A549 (cell line): Measurements from ENCODE around the gene IL1RL2.

Source experiments
- BHLHE40 ChIP-seq: IDR thresholded peaks from 2 replicates; pipeline ENCODE4 v1.6.1; 2012; ENCODE audit warnings: low read depth, low read length, inconsistent platforms
- CEBPB ChIP-seq, 2 experiments: fragments of >200 bp in 1 of 2; sonication (Bioruptor Twin) in 1 of 2; formaldehyde crosslinking in 1 of 2; IDR thresholded peaks; 2 replicates each; pipeline ENCODE4 v1.6.1; 2012 to 2016
- CHD4 ChIP-seq: fragments of 200-600 bp; sonication (generic); IDR thresholded peaks from 2 replicates; pipeline ENCODE4 v1.6.1; 2016; ENCODE audit warnings: antibody characterized with exemption, mild to moderate bottlenecking, borderline replicate concordance
- EP300 ChIP-seq, 2 experiments: fragments of >200 bp; sonication (Bioruptor Twin); formaldehyde crosslinking; IDR thresholded peaks; 2 replicates in 1 of 2; 3 replicates in 1 of 2; pipeline ENCODE4 v1.6.1; 2016 to 2017
- TF ChIP-seq, protein P1 (sequence below): fragments of 450-650 bp; IDR thresholded peaks from 2 replicates; pipeline ENCODE4 v1.6.1; 2014; ENCODE audit warnings: antibody characterized with exemption
- TF ChIP-seq, protein P2 (sequence below): fragments of >200 bp; sonication (Bioruptor Twin); formaldehyde crosslinking; IDR thresholded peaks from 3 replicates; pipeline ENCODE4 v1.5.1; 2016
- TF ChIP-seq, protein P3 (sequence below): fragments of 200-600 bp; sonication (generic); IDR thresholded peaks from 2 replicates; pipeline ENCODE4 v1.6.1; 2016; ENCODE audit warnings: antibody characterized with exemption, mild to moderate bottlenecking, moderate library complexity
- TF ChIP-seq, protein P4 (sequence below): IDR thresholded peaks from 2 replicates; pipeline ENCODE4 v1.6.1; 2012; ENCODE audit warnings: low read depth, borderline replicate concordance

DNA sequence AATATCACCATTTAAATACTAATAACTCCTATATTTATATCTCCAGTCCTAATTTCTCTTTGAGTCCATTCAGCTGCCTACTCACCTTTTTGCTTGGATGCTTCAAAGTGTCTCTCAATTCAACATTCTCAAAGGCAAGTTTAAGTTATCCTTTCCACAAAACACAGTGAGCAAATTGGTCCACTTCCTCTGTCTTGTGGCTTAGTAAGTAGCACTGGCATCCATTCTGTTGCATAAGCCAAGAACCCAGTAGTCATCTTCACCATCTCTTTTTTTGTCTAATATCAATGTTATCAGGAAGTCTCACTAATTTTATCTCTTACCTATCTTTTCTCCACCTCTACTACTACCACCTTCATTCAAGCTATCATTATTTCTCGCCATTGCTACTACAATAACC lies 97.2 kb downstream of the IL1RL2 start:
- TF ChIP-seq CEBPB (IDR thresholded peaks at IDR 0.05) = no peak
- no peak for TF ChIP-seq BHLHE40
- TF ChIP-seq, protein P1, sequence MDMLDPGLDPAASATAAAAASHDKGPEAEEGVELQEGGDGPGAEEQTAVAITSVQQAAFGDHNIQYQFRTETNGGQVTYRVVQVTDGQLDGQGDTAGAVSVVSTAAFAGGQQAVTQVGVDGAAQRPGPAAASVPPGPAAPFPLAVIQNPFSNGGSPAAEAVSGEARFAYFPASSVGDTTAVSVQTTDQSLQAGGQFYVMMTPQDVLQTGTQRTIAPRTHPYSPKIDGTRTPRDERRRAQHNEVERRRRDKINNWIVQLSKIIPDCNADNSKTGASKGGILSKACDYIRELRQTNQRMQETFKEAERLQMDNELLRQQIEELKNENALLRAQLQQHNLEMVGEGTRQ = no peak
- TF ChIP-seq, protein P2, sequence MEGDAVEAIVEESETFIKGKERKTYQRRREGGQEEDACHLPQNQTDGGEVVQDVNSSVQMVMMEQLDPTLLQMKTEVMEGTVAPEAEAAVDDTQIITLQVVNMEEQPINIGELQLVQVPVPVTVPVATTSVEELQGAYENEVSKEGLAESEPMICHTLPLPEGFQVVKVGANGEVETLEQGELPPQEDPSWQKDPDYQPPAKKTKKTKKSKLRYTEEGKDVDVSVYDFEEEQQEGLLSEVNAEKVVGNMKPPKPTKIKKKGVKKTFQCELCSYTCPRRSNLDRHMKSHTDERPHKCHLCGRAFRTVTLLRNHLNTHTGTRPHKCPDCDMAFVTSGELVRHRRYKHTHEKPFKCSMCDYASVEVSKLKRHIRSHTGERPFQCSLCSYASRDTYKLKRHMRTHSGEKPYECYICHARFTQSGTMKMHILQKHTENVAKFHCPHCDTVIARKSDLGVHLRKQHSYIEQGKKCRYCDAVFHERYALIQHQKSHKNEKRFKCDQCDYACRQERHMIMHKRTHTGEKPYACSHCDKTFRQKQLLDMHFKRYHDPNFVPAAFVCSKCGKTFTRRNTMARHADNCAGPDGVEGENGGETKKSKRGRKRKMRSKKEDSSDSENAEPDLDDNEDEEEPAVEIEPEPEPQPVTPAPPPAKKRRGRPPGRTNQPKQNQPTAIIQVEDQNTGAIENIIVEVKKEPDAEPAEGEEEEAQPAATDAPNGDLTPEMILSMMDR = no peak
- no peak for TF ChIP-seq CHD4
- no peak for TF ChIP-seq EP300 (IDR thresholded peaks at IDR 0.05)
- TF ChIP-seq, protein P3, sequence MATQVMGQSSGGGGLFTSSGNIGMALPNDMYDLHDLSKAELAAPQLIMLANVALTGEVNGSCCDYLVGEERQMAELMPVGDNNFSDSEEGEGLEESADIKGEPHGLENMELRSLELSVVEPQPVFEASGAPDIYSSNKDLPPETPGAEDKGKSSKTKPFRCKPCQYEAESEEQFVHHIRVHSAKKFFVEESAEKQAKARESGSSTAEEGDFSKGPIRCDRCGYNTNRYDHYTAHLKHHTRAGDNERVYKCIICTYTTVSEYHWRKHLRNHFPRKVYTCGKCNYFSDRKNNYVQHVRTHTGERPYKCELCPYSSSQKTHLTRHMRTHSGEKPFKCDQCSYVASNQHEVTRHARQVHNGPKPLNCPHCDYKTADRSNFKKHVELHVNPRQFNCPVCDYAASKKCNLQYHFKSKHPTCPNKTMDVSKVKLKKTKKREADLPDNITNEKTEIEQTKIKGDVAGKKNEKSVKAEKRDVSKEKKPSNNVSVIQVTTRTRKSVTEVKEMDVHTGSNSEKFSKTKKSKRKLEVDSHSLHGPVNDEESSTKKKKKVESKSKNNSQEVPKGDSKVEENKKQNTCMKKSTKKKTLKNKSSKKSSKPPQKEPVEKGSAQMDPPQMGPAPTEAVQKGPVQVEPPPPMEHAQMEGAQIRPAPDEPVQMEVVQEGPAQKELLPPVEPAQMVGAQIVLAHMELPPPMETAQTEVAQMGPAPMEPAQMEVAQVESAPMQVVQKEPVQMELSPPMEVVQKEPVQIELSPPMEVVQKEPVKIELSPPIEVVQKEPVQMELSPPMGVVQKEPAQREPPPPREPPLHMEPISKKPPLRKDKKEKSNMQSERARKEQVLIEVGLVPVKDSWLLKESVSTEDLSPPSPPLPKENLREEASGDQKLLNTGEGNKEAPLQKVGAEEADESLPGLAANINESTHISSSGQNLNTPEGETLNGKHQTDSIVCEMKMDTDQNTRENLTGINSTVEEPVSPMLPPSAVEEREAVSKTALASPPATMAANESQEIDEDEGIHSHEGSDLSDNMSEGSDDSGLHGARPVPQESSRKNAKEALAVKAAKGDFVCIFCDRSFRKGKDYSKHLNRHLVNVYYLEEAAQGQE = no peak
- TF ChIP-seq, protein P4, sequence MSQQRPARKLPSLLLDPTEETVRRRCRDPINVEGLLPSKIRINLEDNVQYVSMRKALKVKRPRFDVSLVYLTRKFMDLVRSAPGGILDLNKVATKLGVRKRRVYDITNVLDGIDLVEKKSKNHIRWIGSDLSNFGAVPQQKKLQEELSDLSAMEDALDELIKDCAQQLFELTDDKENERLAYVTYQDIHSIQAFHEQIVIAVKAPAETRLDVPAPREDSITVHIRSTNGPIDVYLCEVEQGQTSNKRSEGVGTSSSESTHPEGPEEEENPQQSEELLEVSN = no peak
